ENCODE measurements around the gene PAOX.
A peak's percentile ranks its signal among the peaks of the same experiment; 100 is the strongest.
"Not testable (repeated sequence)": the region's sequence is repeated elsewhere in the genome, so short reads cannot be mapped to it uniquely, and the experiment has no call there.

PAOX gene

GRCh38 chr10:133385214-133385613 is 6.2 kb downstream of the PAOX start:
- no peak for DNase-seq (ENCODE audit: low spot score)

- not testable (repeated sequence) for DNase-seq (ENCODE audit: low spot score)
Measured at GRCh38 chr10:133386951-133387350, 7.9 kb downstream of the PAOX start.

- no peak for DNase-seq (ENCODE audit: low spot score)
Measured at GRCh38 chr10:133388236-133388972, 9.3 kb downstream of the PAOX start.

GRCh38 chr10:133388973-133389818 is 10.1 kb downstream of the PAOX start:
- peak; percentile 2 for DNase-seq (ENCODE audit: low spot score)

GRCh38 chr10:133390597-133391248 is 11.7 kb downstream of the PAOX start:
- peak; percentile 1 for DNase-seq (ENCODE audit: low spot score)

GRCh38 chr10:133391249-133391635 is 12.2 kb downstream of the PAOX start:
- DNase-seq (ENCODE audit: low spot score), result peak; percentile 1

GRCh38 chr10:133391761-133392518 is 12.9 kb downstream of the PAOX start:
- peak; percentile 1 for DNase-seq (ENCODE audit: low spot score)

GRCh38 chr10:133393401-133394063 is 14.5 kb downstream of the PAOX start:
- no peak for DNase-seq (ENCODE audit: low spot score)

- DNase-seq (ENCODE audit: low spot score), result peak; percentile 100
Measured at GRCh38 chr10:133394064-133394663, 15.1 kb downstream of the PAOX start, which contains the start of gene MTG1. TSS of gene MTG1 (plus strand) at chr10:133394157. CDS start at chr10:133394221, 64 bp downstream.

GRCh38 chr10:133394801-133395221 is 15.7 kb downstream of the PAOX start:
- DNase-seq (ENCODE audit: low spot score), result no peak

GRCh38 chr10:133396035-133396624 is 17.1 kb downstream of the PAOX start:
- DNase-seq (ENCODE audit: low spot score), result no peak

GRCh38 chr10:133397938-133398337 is 18.9 kb downstream of the PAOX start:
- no peak for DNase-seq (ENCODE audit: low spot score)

GRCh38 chr10:133399123-133399601 is 20.1 kb downstream of the PAOX start:
- DNase-seq (ENCODE audit: low spot score), result no peak

- no peak for DNase-seq (ENCODE audit: low spot score)
Measured at GRCh38 chr10:133400624-133401424, 21.8 kb downstream of the PAOX start.

GRCh38 chr10:133401500-133401899 is 22.4 kb downstream of the PAOX start:
- no peak for DNase-seq (ENCODE audit: low spot score)

GRCh38 chr10:133401981-133402725 is 23.1 kb downstream of the PAOX start:
- DNase-seq (ENCODE audit: low spot score), result no peak

GRCh38 chr10:133403359-133403758 is 24.3 kb downstream of the PAOX start:
- no peak for DNase-seq (ENCODE audit: low spot score)

GRCh38 chr10:133403784-133404183 is 24.7 kb downstream of the PAOX start:
- no peak for DNase-seq (ENCODE audit: low spot score)

- no peak for DNase-seq (ENCODE audit: low spot score)
Measured at GRCh38 chr10:133405272-133405671, 26.2 kb downstream of the PAOX start.
